Mucosa of descending colon (tissue), 3 donors: ENCODE measurements around the gene SPOCD1. TPM values are rescaled to one million over a fixed set of nuclear protein-coding genes. Genes with fewer than 3 reads are reported as not detected.

Experiments used
- ATAC-seq: fragments of 200-7000 bp; cut with Tn5 transposase; one replicate; pipeline ENCODE4 v1.9.1; 2020; ENCODE audit warnings: mild to moderate bottlenecking, moderate library complexity
- DNase-seq, 3 donors: peaks; one replicate each; pipeline ENCODE4 v3.0.0-alpha.2; 2020
- H3K36me3 ChIP-seq: fragments of 200-600 bp; one replicate; pipeline ENCODE4 v1.8.0; 2021; ENCODE audit warnings: low read depth, mild to moderate bottlenecking
- H3K4me1 ChIP-seq: fragments of 200-600 bp; one replicate; pipeline ENCODE4 v1.8.0; 2021; ENCODE audit warnings: low read depth, mild to moderate bottlenecking
- H3K4me3 ChIP-seq: fragments of 200-600 bp; one replicate; pipeline ENCODE4 v1.8.0; 2021; ENCODE audit warnings: mild to moderate bottlenecking
- H3K9me3 ChIP-seq: fragments of 200-600 bp; one replicate; pipeline ENCODE4 v1.8.0; 2021; ENCODE audit warnings: mild to moderate bottlenecking
- intact Hi-C, 2 donors: fragments of 100-400 bp; cut with DNase I in 1 of 2; cut with micrococcal nuclease in 1 of 2; formaldehyde crosslinking; loops; one replicate each; pipeline versions ENCODE4 v1.11.0 to v1.11.1; 2022; cut with DNase I, micrococcal nuclease
- long read RNA-seq, 2 donors: library from polyadenylated mRNA; unstranded; transcript quantifications; one replicate each; pipeline ENCODE4 v2.0.0, GENCODE V29; 2019 to 2021
- total RNA-seq, 3 donors: library from RNA; stranded (reverse); fragmentation: NEBNext Ultra II Directional in 2 of 3; extraction: Animal tissue kit (Norgen Biotek cat#: 25700) in 2 of 3; gene quantifications; one replicate each; pipeline versions ENCODE4 v1.2.1 to v1.2.4, GENCODE V29; 2021 to 2023
- TF ChIP-seq, protein P1 (sequence below): fragments of 200-600 bp; IDR thresholded peaks from one replicate; pipeline ENCODE4 v1.8.0; 2022; ENCODE audit warnings: antibody characterized with exemption, mild to moderate bottlenecking
- donor health status: DM: no; HTN: no; CAD: no; lungs with moderate emphysema.
- donor health status: DM: no; HTN: no; CAD: no.
- donor health status: DM: no; HTN: yes; CAD: no.

SPOCD1 gene
- under 1 TPM in 1 of 3 donors, not detected in 2; 0.99 TPM for total RNA-seq
- long read RNA-seq, donor 1, partial matches to known transcripts: 0 of 1 reads
- long read RNA-seq, donor 1, other reads (novel, unspliced or antisense): 1 of 1 reads
- long read RNA-seq, donor 2: 0 reads

DNA sequence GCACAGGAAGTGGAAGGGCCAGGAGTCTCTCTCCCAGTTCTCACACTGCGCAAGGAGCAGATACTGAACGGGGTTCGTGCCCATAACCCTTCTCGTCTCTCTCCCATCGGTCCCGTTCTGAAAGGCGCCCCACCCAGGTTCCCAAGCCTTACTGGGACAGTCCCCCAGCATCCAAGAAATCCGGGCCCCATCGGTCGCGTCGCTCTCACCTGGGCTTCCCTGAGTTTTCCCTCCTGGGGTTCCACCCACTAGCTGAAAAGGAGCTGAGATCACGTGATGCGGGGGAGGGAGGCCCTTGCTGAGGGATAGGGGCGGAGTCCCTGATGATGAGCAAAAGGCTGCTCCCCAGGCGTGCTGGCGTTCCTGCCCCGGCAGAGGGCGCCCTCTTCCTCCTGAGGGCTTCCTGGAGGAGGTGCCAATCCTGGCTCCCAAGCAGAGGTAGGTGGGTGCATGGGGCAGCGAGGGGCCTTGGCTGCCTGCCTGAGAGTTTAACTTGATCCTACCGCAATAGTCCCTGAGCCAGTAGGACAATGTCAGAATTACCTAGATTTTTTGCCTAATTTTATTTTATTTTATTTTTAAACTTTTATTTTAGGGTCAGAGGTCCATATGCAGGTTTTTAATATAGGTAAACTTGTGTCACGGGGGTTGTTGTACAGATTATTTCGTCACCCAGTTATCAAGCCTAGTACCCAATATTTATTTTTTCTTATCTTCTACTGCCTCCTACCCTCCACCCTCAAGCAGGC lies at the start of gene SPOCD1:
TSS of gene SPOCD1 (minus strand) at position 271 of the 749 bp plus-strand sequence. CDS start 689 bp downstream, outside the sequence.
- intact Hi-C loops: no loop called here
- DNase-seq (peak; percentile 91 to 92 (median 91)), ATAC-seq (peak; percentile 99)
- Histone ChIP-seq H3K4me1 (no peaks in the 10 kb centered on the region), H3K9me3 (no peaks in the 10 kb centered on the region), H3K4me3 (no peak within 1 kb of the TSS), H3K36me3 (no peaks in the 10 kb centered on the region)
- TF ChIP-seq, protein P1, sequence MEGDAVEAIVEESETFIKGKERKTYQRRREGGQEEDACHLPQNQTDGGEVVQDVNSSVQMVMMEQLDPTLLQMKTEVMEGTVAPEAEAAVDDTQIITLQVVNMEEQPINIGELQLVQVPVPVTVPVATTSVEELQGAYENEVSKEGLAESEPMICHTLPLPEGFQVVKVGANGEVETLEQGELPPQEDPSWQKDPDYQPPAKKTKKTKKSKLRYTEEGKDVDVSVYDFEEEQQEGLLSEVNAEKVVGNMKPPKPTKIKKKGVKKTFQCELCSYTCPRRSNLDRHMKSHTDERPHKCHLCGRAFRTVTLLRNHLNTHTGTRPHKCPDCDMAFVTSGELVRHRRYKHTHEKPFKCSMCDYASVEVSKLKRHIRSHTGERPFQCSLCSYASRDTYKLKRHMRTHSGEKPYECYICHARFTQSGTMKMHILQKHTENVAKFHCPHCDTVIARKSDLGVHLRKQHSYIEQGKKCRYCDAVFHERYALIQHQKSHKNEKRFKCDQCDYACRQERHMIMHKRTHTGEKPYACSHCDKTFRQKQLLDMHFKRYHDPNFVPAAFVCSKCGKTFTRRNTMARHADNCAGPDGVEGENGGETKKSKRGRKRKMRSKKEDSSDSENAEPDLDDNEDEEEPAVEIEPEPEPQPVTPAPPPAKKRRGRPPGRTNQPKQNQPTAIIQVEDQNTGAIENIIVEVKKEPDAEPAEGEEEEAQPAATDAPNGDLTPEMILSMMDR: peak; percentile 84

DNA sequence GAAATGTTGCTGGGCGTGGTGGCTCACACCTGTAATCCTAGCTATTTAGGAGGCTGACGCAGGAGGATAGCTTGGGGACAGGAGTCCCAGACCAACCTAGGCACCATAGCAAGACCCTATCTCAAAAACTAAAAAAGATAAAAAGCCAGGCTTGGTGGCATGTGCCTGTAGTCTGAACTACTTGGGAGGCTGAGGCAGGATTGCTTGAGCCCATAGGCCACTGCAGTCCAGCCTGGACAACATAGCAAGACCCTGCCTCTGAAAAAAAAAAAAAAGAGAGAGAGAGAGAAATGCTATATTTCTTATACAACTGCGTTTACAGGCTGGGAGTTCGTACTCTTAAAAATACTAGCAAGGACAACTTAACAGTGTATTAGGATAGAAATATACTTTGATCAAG lies 46.2 kb upstream of the SPOCD1 start:
- no peak overlapping the region for H3K4me3 ChIP-seq
- ATAC-seq (no peak), DNase-seq (no peak)
- TF ChIP-seq, protein P1: no peak
- H3K4me1 ChIP-seq: no peaks in the 10 kb centered on the region
- intact Hi-C loops: no loop called here
- H3K36me3 ChIP-seq: no peaks in the 10 kb centered on the region
- H3K9me3 ChIP-seq: no peaks in the 10 kb centered on the region

DNA sequence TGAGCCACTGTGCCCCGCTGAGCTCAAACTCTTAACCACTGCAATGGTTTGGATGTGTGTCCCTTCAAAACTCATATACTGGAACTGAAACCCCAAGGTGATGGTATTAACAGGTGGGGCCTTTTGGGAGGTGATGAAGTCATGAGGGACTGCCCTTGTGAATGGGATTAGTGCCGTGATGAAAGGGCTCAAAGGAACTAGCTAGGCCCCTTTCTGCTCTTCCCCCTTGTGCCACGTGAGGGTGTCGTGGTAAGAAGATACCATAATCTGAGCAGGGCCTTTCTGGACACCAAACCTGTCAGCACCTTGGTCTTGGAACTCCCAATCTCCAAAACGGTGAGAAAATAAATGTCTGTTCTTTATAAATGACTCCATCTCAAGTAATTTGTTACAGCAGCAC lies 45.5 kb upstream of the SPOCD1 start:
- Histone ChIP-seq H3K4me1 (no peaks in the 10 kb centered on the region), H3K4me3 (no peak overlapping the region), H3K9me3 (no peaks in the 10 kb centered on the region), H3K36me3 (no peaks in the 10 kb centered on the region)
- TF ChIP-seq, protein P1: no peak
- DNase-seq (no peak), ATAC-seq (no peak)
- intact Hi-C loops: no loop called here

DNA sequence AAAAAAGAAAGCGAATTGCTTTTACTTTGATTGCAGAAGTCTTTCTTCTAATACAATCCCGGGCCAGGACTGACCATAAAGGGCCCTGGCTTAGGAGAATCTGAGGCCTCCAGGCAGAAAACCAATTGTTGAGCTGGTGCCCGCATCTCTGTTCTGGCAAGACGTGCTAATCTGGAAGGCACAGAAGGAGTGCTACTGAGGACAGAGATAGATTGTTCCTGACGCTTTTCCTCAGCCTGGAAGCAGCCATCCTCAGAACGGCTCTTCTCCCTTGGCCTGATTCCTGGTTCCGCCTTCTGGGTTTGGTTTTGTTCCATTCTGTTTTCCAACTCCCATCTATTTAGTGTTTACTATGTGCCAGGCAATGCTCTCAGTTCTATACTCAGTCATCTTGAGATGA lies 44.8 kb upstream of the SPOCD1 start:
- intact Hi-C loops: no loop called here
- TF ChIP-seq, protein P1: no peak

DNA sequence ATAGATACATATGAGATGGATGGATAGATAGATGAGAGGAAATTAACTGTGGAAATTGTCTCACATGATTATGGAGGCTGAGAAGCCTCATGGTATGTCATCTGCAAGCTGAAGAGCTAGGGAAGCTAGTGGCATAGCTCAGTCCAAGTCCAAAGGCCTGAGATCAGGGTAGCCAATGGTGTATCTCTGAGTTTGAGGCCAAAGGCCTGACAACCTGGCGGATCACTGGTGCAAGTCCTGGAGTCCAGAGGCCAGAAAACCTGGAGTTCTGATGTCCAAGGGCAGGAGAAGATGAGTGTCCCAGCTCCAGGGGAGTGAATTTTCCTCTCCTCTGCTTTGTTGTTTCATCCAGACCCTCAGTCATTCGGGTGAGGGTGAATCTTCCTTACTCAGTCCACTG lies 43.9 kb upstream of the SPOCD1 start:
- no peak overlapping the region for H3K4me3 ChIP-seq
- DNase-seq: no peak
- intact Hi-C loops: no loop called here
- H3K36me3 ChIP-seq: no peaks in the 10 kb centered on the region
- no peaks in the 10 kb centered on the region for H3K4me1 ChIP-seq
- TF ChIP-seq, protein P1: no peak
- ATAC-seq: no peak
- H3K9me3 ChIP-seq: no peaks in the 10 kb centered on the region

More for the DNA sequence above, 44.8 kb upstream of the SPOCD1 start:
- Histone ChIP-seq H3K36me3 (no peaks in the 10 kb centered on the region), H3K4me3 (no peak overlapping the region), H3K4me1 (no peaks in the 10 kb centered on the region), H3K9me3 (no peaks in the 10 kb centered on the region)
- ATAC-seq (no peak), DNase-seq (no peak)
